ENCODE results near the gene SAMD4A.

SAMD4A gene

DNA sequence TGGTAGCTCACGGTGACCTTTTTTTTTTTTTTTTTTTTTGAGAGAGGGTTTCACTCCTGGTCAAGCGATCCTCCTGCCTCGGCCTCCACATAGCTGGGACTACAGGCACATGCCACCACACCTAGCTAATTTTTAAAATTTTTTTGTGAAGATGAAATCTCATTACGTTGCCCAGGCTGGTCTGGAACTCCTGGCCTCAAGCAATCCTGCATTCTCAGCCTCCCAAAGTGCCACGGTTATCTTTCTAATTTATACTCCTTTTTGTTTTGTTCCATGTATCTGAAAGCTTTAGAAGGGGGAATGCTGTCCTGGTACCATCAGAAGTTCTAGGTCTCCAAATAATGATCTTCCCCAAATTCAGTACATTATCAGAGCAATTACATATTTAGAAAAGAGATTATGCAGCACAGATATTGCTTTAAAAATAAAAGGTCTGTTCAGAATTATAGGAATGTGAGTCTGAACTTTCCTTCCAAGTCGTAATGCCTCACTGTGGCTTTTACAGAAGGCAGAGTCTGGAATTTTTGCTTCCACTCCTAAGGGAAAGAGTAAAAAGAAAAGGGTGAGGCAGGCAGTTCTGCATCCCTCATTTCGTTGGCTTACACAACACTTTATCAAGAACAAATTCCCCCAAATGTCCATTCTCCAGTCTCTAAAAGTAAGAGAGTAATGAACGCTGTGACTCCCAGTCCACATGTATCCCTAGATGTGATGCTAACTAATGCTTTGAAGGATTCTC, 262.7 kb downstream of the SAMD4A start:
- TF ChIP-seq GABPA (IDR thresholded peaks at IDR 0.05; ENCODE audit: low read depth) (no peak), POLR2AphosphoS5 (IDR thresholded peaks at IDR 0.05; ENCODE audit: low read depth) (no peak), SPI1 (IDR thresholded peaks at IDR 0.05; ENCODE audit: borderline replicate concordance, low read depth) (no peak)
- TF ChIP-seq, protein P1, sequence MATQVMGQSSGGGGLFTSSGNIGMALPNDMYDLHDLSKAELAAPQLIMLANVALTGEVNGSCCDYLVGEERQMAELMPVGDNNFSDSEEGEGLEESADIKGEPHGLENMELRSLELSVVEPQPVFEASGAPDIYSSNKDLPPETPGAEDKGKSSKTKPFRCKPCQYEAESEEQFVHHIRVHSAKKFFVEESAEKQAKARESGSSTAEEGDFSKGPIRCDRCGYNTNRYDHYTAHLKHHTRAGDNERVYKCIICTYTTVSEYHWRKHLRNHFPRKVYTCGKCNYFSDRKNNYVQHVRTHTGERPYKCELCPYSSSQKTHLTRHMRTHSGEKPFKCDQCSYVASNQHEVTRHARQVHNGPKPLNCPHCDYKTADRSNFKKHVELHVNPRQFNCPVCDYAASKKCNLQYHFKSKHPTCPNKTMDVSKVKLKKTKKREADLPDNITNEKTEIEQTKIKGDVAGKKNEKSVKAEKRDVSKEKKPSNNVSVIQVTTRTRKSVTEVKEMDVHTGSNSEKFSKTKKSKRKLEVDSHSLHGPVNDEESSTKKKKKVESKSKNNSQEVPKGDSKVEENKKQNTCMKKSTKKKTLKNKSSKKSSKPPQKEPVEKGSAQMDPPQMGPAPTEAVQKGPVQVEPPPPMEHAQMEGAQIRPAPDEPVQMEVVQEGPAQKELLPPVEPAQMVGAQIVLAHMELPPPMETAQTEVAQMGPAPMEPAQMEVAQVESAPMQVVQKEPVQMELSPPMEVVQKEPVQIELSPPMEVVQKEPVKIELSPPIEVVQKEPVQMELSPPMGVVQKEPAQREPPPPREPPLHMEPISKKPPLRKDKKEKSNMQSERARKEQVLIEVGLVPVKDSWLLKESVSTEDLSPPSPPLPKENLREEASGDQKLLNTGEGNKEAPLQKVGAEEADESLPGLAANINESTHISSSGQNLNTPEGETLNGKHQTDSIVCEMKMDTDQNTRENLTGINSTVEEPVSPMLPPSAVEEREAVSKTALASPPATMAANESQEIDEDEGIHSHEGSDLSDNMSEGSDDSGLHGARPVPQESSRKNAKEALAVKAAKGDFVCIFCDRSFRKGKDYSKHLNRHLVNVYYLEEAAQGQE (IDR thresholded peaks at IDR 0.05; ENCODE audit: insufficient replicate concordance, low read depth) = no peak
- TF ChIP-seq, protein P2, sequence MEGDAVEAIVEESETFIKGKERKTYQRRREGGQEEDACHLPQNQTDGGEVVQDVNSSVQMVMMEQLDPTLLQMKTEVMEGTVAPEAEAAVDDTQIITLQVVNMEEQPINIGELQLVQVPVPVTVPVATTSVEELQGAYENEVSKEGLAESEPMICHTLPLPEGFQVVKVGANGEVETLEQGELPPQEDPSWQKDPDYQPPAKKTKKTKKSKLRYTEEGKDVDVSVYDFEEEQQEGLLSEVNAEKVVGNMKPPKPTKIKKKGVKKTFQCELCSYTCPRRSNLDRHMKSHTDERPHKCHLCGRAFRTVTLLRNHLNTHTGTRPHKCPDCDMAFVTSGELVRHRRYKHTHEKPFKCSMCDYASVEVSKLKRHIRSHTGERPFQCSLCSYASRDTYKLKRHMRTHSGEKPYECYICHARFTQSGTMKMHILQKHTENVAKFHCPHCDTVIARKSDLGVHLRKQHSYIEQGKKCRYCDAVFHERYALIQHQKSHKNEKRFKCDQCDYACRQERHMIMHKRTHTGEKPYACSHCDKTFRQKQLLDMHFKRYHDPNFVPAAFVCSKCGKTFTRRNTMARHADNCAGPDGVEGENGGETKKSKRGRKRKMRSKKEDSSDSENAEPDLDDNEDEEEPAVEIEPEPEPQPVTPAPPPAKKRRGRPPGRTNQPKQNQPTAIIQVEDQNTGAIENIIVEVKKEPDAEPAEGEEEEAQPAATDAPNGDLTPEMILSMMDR (IDR thresholded peaks at IDR 0.05; ENCODE audit: insufficient read depth, low read length) = no peak
- no peak overlapping the region for H3K4me3 ChIP-seq (replicated peaks; ENCODE audit: insufficient read depth, low read length)
- no peaks in the 10 kb centered on the region for H3K27me3 ChIP-seq (ENCODE audit: insufficient read depth, poor library complexity, severe bottlenecking)
- DNase-seq (ENCODE audit: low read depth in 1 of 2, low spot score in 1 of 2) = no peak
- H3K27ac ChIP-seq (replicated peaks) = no peak overlapping the region

DNA sequence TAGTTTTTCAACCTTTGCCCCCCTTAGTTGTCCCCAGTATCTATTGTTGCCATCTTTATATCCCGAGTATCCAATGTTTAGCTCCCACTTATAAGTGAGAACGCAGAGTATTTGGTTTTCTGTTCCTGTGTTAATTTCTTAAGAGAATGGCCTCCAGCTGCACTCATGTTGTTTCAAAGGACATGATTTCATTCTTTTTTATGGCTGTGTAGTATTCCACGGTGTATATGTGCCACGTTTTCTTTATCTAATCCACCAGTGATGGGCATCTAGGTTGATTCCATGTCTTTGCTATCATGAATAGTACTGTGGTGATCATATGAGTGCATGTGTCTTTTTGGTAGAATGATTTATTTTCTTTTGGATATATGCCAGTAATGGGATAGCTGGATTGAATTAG, 263.7 kb downstream of the SAMD4A start:
- no peak for DNase-seq (ENCODE audit: low read depth in 1 of 2, low spot score in 1 of 2)
- TF ChIP-seq SPI1 (IDR thresholded peaks at IDR 0.05; ENCODE audit: borderline replicate concordance, low read depth) (no peak), GABPA (IDR thresholded peaks at IDR 0.05; ENCODE audit: low read depth) (no peak), POLR2AphosphoS5 (IDR thresholded peaks at IDR 0.05; ENCODE audit: low read depth) (no peak)
- TF ChIP-seq, protein P2 (IDR thresholded peaks at IDR 0.05; ENCODE audit: insufficient read depth, low read length) = no peak
- TF ChIP-seq, protein P1 (IDR thresholded peaks at IDR 0.05; ENCODE audit: insufficient replicate concordance, low read depth) = no peak
- no peak overlapping the region for H3K27ac ChIP-seq (replicated peaks)

DNA sequence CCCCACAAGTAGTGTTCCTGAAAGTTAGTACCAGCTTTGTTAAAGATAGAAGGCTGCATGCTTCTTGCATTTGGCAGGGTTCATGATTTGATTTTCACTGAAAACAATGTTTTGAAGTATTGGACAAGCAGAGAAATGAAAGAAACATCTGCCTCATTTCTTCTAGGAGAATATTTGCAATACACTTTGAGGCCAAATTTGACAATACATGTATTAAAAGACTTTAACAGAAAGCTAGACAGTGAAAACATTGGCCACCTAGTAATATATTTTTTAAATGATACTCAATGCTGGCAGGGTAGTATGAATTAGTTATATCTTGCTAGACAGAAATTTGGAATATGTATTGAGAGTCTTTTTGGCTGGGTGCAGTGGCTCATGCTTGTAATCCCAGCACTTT, 267.2 kb downstream of the SAMD4A start:
- DNase-seq (ENCODE audit: low read depth in 1 of 2, low spot score in 1 of 2) = no peak
- Histone ChIP-seq H3K4me3 (replicated peaks; ENCODE audit: insufficient read depth, low read length) (no peak overlapping the region), H3K27me3 (ENCODE audit: insufficient read depth, poor library complexity, severe bottlenecking) (no peaks in the 10 kb centered on the region), H3K27ac (replicated peaks) (no peak overlapping the region)
- TF ChIP-seq POLR2AphosphoS5 (IDR thresholded peaks at IDR 0.05; ENCODE audit: low read depth) (no peak), GABPA (IDR thresholded peaks at IDR 0.05; ENCODE audit: low read depth) (no peak), SPI1 (IDR thresholded peaks at IDR 0.05; ENCODE audit: borderline replicate concordance, low read depth) (no peak)
- TF ChIP-seq, protein P1 (IDR thresholded peaks at IDR 0.05; ENCODE audit: insufficient replicate concordance, low read depth) = no peak
- TF ChIP-seq, protein P2 (IDR thresholded peaks at IDR 0.05; ENCODE audit: insufficient read depth, low read length) = no peak

More for the DNA sequence above, 263.7 kb downstream of the SAMD4A start:
- Histone ChIP-seq H3K27me3 (ENCODE audit: insufficient read depth, poor library complexity, severe bottlenecking) (no peaks in the 10 kb centered on the region), H3K4me3 (replicated peaks; ENCODE audit: insufficient read depth, low read length) (no peak overlapping the region)

All from HL-60 (cell line).